ENCODE data around the gene NDUFAF2. TPM values are rescaled to one million over a fixed set of nuclear protein-coding genes. Genes with fewer than 3 reads are reported as not detected.

Gene NDUFAF2
- total RNA-seq, 3 donors from 2014 or later: 12.8 to 29.9 (median 19.5) TPM

- Histone ChIP-seq H3K9me3 (peaks cover 3% of the 10 kb centered on the region), H3K36me3 (ENCODE audit: low read depth) (no peaks in the 10 kb centered on the region), H3K4me1 (ENCODE audit: low read depth) (no peaks in the 10 kb centered on the region), H3K4me3 (no peak overlapping the region)
- TF ChIP-seq, protein P1, sequence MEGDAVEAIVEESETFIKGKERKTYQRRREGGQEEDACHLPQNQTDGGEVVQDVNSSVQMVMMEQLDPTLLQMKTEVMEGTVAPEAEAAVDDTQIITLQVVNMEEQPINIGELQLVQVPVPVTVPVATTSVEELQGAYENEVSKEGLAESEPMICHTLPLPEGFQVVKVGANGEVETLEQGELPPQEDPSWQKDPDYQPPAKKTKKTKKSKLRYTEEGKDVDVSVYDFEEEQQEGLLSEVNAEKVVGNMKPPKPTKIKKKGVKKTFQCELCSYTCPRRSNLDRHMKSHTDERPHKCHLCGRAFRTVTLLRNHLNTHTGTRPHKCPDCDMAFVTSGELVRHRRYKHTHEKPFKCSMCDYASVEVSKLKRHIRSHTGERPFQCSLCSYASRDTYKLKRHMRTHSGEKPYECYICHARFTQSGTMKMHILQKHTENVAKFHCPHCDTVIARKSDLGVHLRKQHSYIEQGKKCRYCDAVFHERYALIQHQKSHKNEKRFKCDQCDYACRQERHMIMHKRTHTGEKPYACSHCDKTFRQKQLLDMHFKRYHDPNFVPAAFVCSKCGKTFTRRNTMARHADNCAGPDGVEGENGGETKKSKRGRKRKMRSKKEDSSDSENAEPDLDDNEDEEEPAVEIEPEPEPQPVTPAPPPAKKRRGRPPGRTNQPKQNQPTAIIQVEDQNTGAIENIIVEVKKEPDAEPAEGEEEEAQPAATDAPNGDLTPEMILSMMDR (IDR thresholded peaks at IDR 0.05): no peak
- ATAC-seq: no peak
- DNase-seq: no peak
- intact Hi-C loops (cut with DNase I, micrococcal nuclease): no loop called here
Observed at GRCh38 chr5:61069150-61069549, 124.1 kb downstream of the NDUFAF2 start.

GRCh38 chr5:61071526-61071925, 126.5 kb downstream of the NDUFAF2 start:
- no peaks in the 10 kb centered on the region for H3K4me1 ChIP-seq (ENCODE audit: low read depth)

GRCh38 chr5:61076626-61077025, 131.6 kb downstream of the NDUFAF2 start:
- H3K9me3 ChIP-seq: no peaks in the 10 kb centered on the region
- H3K36me3 ChIP-seq (ENCODE audit: low read depth): no peaks in the 10 kb centered on the region
- ATAC-seq: no peak
- DNase-seq: no peak
- H3K4me1 ChIP-seq (ENCODE audit: low read depth): no peaks in the 10 kb centered on the region
- intact Hi-C loops (cut with DNase I, micrococcal nuclease): no loop called here
- TF ChIP-seq, protein P1 (IDR thresholded peaks at IDR 0.05): no peak
- no peak overlapping the region for H3K4me3 ChIP-seq

More at GRCh38 chr5:61071526-61071925, 126.5 kb downstream of the NDUFAF2 start:
- intact Hi-C loops (cut with DNase I, micrococcal nuclease): no loop called here
- Histone ChIP-seq H3K4me3 (no peak overlapping the region), H3K9me3 (no peaks in the 10 kb centered on the region), H3K36me3 (ENCODE audit: low read depth) (no peaks in the 10 kb centered on the region)
- ATAC-seq (no peak), DNase-seq (no peak)
- TF ChIP-seq, protein P1 (IDR thresholded peaks at IDR 0.05): no peak

DNA sequence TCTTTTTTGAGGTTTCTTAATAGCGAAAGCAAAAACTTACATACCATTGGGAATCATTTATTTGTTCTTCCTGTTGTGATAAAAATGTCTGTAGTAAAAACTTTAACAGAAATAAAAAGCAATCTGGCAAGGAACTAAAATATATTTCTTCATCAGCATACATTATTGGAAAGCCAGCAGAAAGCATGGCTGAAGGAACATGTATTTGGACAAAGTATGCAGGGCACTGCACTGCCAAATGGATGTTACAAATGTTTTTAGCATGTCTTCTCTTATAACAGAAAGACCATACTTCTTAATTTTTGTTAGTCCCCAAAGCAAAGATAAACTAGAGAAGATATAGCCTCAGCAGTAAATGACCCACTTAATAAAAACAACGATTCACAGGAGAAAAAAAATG, 136.7 kb downstream of the NDUFAF2 start:
- H3K36me3 ChIP-seq (ENCODE audit: low read depth): no peaks in the 10 kb centered on the region
- H3K4me3 ChIP-seq: no peak overlapping the region
- intact Hi-C loops (cut with DNase I, micrococcal nuclease): no loop called here
- DNase-seq (no peak), ATAC-seq (no peak)
- TF ChIP-seq, protein P1 (IDR thresholded peaks at IDR 0.05): no peak
- H3K9me3 ChIP-seq: no peaks in the 10 kb centered on the region
- H3K4me1 ChIP-seq (ENCODE audit: low read depth): no peaks in the 10 kb centered on the region

DNA sequence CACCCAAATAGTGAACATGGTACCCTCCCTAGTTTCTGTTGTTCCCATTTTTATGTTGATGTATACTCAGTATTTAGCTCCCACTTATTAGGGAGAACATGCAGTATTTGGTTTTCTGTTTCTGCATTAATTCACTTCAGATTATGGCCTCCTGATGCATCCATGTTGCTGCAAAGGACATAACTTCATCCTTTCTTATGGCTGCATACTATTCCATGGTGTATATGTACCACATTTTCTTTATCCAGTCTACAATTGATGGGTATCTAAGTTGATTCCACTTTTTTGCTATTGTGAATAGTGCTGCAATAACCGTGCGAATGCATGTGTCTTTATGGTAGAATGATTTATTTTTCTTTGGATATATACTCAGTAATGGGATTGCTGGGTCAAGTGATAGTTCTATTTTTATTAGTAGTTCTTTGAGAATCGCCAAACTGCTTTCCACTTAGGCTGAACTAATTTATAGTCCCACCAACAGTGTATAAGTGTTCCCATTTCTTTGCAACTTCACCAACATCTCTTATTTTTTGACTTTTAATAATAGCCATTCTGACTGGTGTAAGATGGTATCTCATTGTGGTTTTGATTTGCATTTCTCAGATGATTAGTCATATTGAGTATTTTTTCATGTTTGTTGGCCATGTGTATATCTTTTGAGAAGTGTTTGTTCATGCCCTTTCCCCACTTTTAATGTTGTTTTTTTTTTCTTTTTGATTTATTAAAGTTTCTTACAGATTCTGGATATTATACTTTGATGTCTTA, 137.7 kb downstream of the NDUFAF2 start:
- H3K4me3 ChIP-seq: no peak overlapping the region
- H3K36me3 ChIP-seq (ENCODE audit: low read depth): no peaks in the 10 kb centered on the region
- DNase-seq (no peak), ATAC-seq (no peak)
- intact Hi-C loops (cut with DNase I, micrococcal nuclease): no loop called here
- no peaks in the 10 kb centered on the region for H3K9me3 ChIP-seq
- H3K4me1 ChIP-seq (ENCODE audit: low read depth): no peaks in the 10 kb centered on the region
- TF ChIP-seq, protein P1 (IDR thresholded peaks at IDR 0.05): no peak
